NCI-H2107 (cell line): Measurements from ENCODE around the gene BPNT1.
A peak's percentile ranks its signal among the peaks of the same experiment; 100 is the strongest.
"Not testable (repeated sequence)": the region's sequence is repeated elsewhere in the genome, so short reads cannot be mapped to it uniquely, and the experiment has no call there.

Experiments used
- DNase-seq: peaks from one replicate; lab custom pipeline; 2025; lab: John Stamatoyannopoulos, UW

The BPNT1 gene

DNA sequence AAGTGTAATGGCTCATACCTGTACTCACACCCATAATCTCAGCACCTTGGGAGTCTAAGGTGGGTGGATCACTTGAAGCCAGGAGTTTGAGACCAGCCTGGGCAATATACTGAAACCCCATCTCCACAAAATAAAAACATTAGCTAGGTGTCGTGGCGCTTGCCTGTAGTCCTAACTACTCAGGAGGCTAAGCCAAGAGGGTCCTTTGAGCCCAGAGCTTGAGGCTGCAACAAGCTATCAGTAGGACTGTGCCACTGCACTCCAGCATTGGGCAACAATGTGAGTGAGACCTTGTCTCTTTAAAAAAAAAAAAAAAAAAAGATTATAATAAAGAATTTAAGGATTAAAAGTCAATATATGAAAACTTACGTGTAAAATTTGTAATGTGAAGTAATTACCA is 11.7 kb downstream of the BPNT1 start:
- no peak for DNase-seq

DNA sequence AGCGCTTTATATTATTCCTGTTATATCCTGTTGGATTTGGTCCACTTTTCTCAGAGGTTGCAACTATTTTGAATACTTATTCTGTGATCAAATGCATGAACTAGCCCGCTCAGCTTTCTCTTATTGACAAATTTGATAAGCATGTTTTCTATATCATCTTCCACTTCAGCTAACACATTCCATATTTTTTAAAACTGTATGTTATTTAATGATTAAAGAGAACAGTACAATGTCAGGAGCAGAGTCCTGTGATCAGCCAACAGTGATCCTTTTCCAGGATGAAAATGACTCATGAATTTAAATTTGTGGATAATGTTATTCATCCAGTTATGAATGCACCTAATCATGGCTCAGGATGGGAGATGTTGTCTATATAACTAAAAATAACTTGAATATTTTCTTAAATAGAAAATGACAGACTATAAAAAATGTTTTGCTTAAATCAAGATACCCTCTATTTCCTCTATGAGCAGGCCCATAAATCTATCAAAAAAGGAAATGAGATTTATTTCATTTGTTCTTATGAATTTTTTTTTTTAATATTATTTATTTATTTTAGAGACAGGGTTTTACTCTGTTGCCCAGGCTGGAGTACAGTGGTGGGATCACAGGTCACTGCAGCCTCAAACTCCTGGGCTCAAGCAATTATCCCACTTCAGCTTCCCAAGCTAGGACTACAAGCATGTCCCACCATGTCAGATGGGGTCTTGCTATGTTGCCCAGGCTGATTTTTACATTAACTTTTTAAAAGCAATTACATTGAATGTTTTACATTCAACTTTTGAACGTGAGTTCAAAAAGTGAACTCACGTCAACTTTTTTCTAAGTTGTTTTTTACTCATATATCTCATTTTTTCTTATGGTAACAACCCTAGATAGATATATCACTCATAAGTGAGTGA is 12.5 kb downstream of the BPNT1 start:
- no peak for DNase-seq

DNA sequence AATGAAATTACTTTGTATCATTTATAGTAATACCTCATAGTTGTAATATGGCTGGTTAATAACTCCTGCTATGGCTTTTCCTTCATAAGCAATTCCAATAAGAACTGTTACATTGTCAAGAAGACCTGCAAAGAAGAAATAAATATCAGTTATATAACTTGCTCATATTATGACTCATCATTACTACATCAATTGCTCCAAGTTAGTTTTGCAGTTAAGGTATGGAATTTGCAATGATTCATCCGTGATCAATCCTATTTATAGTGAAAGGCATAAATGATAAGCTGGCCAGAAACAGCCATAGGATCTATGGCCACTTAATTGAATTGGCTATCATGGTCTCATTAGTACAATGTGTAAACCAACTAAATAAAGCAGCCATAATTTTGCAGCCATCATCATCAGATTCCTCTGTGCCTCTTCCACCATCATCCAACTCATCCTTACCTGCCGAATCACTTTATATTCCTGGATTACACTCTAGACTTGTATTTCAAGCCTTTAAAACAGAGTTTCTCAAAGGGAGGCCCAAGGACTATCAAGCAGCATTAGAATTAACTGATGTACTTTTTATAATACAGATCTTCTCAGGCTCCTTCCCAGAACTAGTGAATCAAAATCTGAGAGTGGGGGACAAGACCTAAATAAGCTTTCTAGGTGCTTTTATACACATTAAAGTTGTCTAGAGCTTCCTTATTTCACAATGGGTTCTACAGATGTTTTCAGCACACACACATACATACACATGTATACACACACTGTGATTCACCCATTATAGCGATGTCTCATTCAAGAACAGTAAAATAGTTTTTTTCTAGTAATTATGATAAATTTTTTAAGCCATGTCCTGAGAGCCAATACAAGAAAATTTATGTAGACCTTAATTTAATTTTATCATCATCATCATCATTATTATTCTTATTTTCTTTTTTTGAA is 22.1 kb downstream of the BPNT1 start:
- no peak for DNase-seq

DNA sequence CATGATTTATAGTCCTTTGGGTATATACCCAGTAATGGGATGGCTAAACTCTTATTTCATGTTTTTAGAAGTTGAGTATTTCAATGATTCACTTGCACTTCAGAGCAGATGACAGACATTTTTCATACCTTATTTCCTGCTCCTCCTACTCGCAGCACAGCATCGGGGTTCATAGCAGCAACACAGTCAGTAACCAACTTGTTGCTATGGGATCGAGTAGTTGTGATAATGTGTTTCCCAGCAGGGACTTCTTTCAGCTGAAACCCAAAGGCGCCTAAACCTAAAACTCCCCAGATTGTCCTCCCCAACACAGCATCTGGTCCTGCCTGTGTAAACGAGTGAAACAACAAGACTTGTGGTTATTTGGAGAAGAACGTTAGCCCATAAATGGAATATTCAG is 27.0 kb downstream of the BPNT1 start:
- DNase-seq: no peak

DNA sequence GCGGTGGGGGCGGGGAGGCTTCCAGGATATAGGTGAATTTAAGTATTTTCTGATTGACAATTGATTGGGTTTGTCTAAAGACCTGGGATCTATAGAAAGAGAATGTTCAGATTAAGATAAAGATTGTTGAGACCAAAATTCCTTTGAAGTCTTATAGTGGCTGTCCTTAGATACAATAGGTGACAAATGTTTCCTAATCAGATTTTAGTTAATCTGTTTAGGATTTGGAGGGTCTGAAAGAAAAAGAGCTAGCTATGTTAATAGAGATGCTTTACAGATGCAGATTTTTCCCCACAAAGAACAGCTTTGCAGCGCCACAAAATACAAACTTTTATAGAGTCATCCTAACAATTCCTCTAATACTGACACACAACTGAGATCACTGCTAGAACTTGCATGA is 28.7 kb downstream of the BPNT1 start:
- DNase-seq: no peak

DNA sequence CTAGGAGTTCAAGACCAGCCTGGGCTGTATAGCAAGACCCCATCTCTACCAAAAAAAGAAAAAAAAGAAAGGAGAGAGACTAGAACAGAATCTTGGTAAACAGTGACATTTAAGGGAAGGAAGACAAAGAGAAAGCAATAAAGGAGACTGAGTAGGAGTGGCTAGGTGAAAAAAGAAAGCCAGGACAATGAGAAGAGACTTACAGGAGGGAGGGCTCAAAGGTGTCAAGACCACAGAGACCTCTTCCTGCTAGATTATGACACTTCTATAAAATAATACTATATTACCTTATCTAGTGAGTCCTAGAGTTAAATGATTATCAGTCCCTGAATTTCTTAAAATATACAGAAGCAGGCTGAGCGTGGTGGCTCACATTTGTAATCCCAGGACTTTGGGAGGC is 33.2 kb downstream of the BPNT1 start:
- no peak for DNase-seq

DNA sequence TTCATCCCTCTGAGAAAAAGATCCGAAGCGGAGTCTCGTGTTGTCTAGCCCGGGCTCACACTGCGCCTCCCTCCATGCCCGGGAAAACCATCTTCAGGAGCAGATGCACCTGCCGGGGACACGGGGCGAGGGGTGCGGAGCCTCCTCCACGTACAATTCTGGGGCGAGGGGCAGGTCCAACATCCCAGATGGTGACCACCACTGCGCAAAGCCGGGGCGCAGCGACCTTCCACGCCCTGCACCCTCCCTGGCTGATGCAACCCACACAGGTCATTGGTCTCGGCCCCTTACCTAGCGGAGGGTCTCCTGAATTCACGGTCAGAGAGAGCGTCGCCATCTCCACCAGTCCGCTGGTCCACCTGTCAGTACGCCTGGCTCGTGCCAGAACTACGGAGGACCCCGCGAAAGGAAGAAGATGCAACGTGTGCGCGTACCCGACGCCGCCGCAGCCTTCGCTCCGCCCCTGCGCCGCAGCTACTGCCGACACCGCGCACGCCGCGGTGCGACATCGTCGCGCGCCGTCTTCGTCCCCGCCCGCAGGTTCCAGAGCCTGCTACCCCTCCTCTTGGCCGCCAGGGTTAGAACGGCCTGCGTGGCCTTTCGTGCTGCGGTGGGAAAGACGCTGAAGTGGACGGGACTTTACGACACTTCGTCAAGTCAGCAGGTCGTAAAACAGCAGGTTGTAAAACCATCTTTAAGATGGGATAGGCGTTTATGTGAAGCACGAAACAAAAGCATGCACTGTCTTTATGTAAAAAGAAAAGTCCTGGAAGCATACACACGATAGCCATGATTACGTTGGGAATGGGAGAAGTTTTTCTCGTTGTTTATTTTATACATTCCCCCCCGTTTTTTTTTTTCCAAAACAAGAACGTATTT is 43.3 kb downstream of the BPNT1 start, which contains the start of gene EPRS1:
TSS of gene EPRS1 (minus strand) at position 454 of the 879 bp plus-strand sequence. CDS start at position 337, 117 bp downstream.
- peak; percentile 93 for DNase-seq

DNA sequence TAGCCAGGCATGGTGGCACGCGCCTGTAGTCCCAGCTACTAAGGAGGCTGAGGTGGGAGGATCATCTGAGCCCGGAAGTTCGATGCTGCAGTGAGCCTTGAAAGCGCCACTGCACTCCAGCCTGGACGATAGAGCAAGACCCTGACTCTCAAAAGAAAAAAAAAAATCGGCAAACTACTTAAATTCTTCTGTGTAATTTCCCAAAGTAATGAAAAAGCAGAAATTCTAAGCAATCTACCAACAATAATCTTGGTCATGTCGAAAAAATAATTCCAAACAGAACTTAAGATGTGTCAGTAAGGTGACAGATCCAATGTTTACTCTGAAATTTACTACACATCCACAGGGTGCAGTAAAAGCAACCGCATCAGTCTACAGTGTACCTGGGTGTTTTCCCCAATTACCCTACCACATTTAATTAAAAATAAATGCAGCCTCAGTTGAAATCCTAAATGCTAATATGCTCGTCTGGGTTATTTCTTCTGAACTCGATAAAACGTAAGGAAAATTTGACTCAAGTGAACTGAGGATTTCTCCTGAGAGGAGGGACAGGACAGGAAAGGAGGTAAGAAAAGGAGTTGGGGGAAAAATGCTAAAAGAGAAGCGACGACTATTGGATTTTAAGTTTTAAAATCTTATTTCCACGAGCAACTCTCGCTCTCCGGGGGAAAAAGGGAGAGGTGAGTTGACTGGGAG is 44.1 kb downstream of the BPNT1 start:
- DNase-seq: no peak

DNA sequence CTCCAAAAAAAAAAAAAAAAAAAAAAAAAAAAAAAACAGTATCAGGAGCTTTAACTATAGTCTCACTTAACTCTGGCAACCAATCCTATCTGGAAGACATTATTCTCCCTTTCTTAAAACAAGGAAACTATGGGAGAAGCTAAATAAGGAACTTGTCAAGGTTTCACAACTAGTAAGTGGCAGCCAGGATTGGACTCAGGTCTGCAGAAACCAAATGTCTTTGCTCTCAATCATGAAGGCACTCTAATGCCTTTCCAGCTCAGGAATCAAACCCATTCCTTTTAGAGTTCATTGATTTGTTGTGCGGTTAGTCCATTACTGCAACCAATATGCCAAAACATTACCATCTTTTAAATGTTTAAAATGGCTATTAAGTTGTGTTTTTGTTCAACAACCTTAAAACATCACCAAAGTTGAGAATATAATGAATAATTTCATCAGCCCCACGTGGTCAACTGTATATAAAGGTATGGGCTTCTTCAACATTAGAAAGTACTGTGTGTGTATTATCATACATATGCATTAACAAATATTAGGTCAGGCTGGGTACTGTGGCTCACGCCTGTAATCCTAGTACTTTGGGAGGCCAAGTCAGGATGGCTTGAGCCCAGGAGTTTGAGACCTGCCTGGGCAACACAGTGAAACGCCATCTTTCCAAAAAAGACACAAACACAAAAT is 44.8 kb downstream of the BPNT1 start:
- no peak for DNase-seq

DNA sequence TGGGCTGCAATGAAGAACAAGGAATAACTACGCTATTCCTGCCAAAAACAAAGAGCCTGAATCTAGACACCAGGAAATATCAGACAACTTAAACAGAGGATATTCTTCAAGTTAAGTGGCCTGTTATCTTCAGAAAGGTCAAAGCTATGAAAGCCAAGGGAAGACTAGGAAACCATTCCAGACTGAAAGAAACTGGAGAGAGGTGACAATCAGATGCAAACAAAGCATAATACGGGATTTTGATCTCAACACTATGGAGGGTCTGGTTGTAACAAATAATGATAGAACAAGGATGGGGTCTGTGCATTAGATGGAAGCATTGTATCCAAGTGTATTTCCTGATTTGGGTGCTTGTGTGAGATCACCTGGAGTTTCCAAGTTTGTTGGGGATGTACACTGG is 45.9 kb downstream of the BPNT1 start:
- DNase-seq: no peak

DNA sequence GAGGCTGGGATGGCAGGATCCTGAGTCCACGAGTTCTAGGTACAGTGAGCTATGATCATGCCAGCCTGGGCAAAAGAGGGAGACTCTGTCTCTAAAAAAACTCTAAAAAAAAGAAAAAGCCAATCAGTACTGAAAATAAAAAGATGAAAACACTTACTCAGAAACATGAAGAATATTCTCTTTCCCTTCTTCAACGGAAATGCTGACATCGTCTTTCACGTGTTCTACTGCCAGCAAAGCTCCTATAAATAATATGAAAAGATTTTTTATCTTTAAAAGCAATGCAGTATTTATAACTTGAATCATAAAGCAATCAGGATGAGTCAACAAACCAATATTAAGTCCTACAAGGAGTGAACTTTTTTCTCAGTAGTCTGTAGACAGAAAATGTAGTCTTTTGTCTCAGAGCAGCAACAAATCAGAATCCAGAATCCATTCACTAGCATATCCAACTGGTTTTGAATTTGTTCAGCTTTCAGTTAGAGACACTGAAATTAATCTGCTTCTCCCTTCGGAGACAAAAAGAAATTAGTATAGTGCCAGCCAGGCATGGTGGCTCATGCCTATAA is 49.5 kb downstream of the BPNT1 start:
- DNase-seq: no peak

DNA sequence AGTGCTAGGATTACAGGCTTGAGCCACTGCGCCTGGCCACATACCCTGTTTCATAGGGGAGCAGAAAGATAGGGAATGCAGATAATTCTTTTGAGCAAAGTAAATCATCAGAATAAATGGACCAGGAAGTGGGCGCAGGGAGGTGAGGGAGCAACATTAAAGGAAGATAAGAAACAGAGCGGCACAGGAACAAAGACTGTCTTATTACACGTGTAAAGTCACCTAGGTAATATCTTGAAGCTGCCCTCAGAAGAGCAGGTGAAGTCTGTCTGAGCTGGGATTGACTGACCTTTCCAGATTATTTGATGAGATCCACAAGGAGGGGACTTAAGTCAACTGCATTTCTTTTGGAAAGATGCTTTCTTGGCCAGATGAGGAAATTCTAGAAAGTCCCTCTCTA is 50.9 kb downstream of the BPNT1 start:
- no peak for DNase-seq

DNA sequence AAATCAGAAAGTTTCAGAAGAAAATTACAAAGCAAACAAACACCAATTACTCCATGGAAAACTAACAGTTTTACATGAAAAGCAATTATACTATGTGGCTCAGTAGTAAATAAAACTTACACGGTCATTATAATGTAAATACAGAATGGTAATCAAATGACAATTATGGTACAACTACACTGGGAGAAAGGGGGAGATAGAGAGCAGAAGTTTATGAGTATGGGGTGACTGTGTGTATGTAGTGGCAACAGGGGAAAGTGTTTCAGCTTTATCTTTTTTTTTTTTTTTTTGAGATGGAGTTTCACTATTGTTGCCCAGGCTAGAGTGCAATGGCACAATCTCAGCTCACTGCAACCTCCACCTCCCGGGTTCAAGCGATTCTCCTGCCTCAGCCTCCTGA is 51.8 kb downstream of the BPNT1 start:
- DNase-seq: not testable (repeated sequence)

DNA sequence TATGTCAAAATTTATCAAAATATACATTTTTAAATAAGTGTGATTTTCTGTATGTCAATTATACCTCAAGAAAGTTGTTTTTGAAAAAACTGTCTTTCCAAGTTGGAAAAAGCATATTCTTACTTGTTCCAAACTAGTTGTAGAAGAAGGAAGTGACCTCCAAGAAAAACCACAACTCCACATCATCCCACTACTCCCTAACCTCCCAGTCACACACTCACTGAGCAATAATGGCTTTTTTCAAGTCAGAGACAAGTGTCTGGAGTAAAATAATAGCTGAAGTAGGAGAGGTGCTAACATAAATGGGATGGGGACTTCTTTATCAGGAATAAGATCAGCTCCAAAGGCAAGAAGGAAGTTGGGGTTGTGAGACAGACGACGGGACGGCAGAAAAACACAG is 56.7 kb downstream of the BPNT1 start:
- DNase-seq: no peak

DNA sequence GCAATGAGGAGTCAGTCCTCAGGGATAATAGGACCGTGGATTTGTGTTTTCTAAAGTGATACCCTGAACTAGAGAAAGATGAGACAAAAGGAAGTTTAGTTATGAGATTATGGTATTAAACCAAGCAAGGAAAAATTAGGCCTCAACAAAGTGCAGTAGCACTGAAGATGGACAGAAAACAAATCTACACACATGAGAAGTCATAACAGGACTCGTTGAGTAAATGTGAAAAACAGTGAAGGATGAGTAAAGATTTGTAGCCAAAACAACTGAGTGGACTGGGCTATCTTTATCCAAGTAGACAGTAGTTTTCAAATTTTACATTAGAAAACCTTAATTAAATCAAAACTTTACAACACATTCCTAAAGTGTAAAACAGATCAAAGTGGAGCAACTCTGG is 58.3 kb downstream of the BPNT1 start:
- DNase-seq: no peak

DNA sequence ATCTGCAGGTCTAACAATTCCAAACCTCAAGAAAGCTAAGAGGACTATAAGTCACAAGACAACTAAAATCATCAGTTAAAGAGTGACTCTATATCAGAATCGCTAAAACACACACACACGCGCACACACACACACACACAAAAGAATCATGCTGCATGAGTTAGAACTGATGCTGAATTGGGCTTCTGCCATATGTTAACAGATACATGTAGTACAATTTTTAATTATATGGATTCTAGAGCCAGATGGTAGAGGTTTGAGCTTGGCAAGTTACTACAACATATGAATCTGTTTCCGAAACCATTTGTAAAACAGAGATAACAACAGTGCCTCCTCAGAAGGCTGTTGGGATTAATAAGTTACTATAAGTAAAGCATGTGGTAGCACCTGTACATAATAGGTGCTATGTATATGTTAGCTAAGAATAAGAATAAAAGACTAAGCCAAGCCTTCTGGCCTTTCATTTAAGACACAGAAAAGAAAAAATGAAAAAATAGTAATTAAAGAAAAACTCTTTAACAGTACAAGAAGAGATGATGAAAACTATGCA is 61.2 kb downstream of the BPNT1 start:
- no peak for DNase-seq

DNA sequence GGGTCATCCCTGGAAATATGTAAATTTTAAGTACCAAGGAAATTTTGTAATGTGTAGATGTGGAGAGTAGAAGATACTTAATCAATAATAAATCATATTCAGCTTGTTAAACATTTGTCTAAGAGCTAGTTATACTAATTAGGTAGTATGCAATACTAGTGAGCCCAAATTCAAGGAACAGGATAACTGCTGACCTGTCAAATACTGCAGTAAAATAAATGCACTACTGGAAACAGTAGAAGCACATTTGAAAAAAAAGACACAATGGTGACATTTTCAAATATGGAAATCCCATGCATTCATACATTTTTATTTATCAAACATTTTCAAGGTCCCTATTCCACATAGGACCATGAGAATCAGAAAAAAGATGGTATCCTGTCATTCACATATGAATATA is 70.5 kb downstream of the BPNT1 start:
- no peak for DNase-seq

DNA sequence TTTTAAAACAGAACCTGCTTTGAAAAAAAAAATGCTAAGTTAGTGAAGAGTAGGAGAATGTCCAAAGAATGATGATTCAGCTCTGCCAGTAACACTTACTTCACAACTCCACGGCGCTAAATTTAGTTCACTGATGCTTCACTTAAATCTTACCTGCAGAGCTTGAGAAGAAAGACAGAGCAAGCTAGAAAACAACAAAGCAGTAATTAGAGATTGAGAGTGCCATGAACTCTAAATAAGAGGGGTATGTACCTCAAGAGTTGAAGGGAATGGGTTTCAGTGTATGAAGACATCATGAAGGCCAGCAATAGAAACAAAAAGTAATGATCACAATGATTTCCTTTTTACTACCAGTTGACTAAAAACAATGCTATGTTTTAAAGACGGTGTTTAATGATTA is 76.1 kb downstream of the BPNT1 start:
- DNase-seq: no peak

DNA sequence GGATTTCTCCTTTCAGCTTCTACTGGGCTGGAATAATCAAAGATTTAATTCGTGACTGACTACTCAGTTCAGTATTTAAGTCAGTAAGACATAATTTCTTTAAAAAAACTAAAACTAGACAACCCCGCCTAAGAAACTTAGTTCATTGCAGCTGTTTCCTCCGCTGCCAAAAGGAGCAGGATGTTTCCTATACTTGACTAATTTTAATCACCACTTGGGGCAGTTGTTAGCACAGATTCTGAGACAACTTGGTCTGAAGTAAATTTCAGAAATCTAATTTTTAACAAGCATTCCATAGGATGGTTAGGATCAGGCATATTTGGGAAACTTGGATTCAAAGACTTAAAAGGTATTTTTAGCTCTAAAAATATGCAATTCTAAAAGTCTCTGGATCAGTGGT is 77.3 kb downstream of the BPNT1 start:
- no peak for DNase-seq

DNA sequence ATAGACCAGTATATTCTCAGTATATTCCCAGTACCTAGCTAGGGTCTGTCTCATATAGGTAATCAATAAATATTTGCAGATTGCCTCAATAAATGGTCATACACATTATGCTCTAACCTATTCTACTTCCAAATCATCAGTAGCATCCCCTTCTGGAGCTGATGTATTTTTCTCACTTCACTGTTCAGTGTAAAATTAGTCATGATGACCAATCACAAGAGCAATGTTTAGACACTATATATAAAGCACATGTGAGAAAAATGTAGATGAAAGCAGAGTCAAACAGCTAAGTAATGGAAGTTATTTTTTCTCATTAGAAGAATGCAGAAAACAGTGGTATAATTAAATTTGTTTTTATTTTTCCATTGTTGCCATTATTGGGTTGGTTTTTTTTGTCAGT is 78.0 kb downstream of the BPNT1 start:
- DNase-seq: no peak
